Esophagus (tissue), 2 donors: Measurements from ENCODE around the gene B9D2. TPM values are rescaled to one million over a fixed set of nuclear protein-coding genes. Genes with fewer than 3 reads are reported as not detected.
A peak's percentile ranks its signal among the peaks of the same experiment; 100 is the strongest.

Experiments
- H3K27ac ChIP-seq, 2 donors: one replicate each; pipeline ENCODE4 v1.5.1; 2013; ENCODE audit warnings: low read depth in 2 of 2, mild to moderate bottlenecking in 2 of 2, inconsistent platforms in 1 of 2, low read length in 1 of 2, moderate library complexity in 1 of 2
- H3K27me3 ChIP-seq, 2 donors: one replicate each; pipeline ENCODE4 v1.6.1; 2013; ENCODE audit warnings: low read length in 2 of 2, control low read depth in 1 of 2, mild to moderate bottlenecking in 1 of 2; ENCODE audit not compliant: insufficient read depth in 2 of 2, control insufficient read depth in 1 of 2
- H3K36me3 ChIP-seq, 2 donors: one replicate each; pipeline ENCODE4 v1.6.1; 2013; ENCODE audit warnings: low read length in 1 of 2; ENCODE audit not compliant: control insufficient read depth in 2 of 2, insufficient read depth in 2 of 2
- H3K4me1 ChIP-seq, 2 donors: one replicate each; pipeline ENCODE4 v1.6.1; 2013; ENCODE audit warnings: low read length in 1 of 2; ENCODE audit not compliant: control insufficient read depth in 2 of 2, insufficient read depth in 2 of 2
- H3K4me3 ChIP-seq, 2 donors: one replicate each; pipeline ENCODE4 v1.5.1; 2013; ENCODE audit warnings: low read length in 2 of 2, mild to moderate bottlenecking in 2 of 2, low read depth in 1 of 2, moderate library complexity in 1 of 2
- H3K9me3 ChIP-seq, 2 donors: one replicate each; pipeline ENCODE4 v1.6.1; 2013; ENCODE audit warnings: mild to moderate bottlenecking in 2 of 2, low read depth in 1 of 2, low read length in 1 of 2, moderate library complexity in 1 of 2; ENCODE audit not compliant: control insufficient read depth in 2 of 2, insufficient read depth in 1 of 2
- WGBS, 2 donors: extraction: QIAGEN DNeasy Blood & Tissue Kit; methylation state at CpG; one replicate each; pipeline ENCODE4 v1.1.7; 2013; 5-methylcytosine and 5-hydroxymethylcytosine counted together
- polyA plus RNA-seq, 2 donors: library from polyadenylated mRNA; stranded (reverse); fragments of 200-250 nt; gene quantifications; one replicate each; pipeline ENCODE4 v1.2.3, GENCODE V29; 2013
- donor health status: healthy with polysubstance abuse.
- donor health status: Bipolar disorder and iron deficiency.

B9D2 gene
- polyA plus RNA-seq, 2 donors, result 3.1 to 6.0 TPM

DNA sequence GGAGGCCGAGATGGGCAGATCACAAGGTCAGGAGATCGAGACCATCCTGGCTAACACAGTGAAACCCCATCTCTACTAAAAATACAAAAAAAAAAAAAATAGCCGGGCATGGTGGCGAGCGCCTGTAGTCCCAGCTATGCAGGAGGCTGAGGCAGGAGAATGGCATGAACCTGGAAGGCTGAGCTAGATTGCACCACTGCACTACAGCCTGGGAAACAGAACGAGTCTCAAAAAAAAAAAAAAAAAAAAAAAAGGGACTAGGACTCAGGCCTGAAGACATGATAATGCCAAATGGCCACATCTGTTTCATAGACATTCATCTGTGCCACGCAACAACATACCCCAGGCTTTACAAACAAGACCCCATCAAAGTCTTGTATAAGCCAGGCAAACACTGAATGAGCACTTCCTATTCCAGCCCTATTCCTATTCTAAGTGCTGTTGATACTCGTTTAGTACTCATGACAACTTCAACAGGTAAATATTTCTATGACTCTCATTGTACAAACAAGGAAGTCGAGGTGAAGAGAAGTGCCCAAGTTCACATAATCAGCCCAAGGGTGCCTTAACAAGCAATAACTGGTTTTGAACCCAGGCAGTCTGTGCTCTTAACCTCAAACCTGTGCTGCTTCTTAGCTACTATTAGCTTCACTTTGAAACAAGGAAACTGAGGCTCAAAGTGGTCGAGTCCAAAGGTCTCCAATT is 1.7 kb downstream of the B9D2 start:
- no peaks in the 10 kb centered on the region for H3K36me3 ChIP-seq
- H3K4me1 ChIP-seq, result peaks cover 0 to 6% of the 10 kb centered on the region in 2 donors
- 77 to 79% methylated on average over 10 of the region's 10 CpGs for WGBS, 2 donors

DNA sequence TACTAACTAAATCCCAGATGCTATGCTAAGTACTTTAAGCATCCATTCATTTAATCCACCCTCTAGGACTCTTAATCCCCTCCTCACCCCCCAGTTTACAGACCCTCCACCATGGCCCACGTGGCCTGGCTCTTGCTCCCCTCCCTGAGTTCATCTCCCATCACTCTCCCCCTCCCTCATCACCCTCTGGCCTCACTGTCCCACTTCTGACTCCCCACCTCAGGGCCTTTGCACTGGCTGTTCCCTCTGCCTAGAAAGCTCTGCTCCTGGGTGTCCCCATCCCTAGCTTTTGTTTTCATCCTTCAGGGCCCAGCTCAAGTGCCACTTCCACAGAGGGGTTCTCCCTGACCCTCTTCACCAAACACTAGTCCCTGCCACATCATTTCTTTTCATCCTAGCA is 4.2 kb downstream of the B9D2 start:
- Histone ChIP-seq H3K4me3 (no peak overlapping the region), H3K36me3 (no peaks in the 10 kb centered on the region), H3K4me1 (peaks cover 0 to 5% of the 10 kb centered on the region in 2 donors), H3K9me3 (no peaks in the 10 kb centered on the region), H3K27me3 (no peaks in the 10 kb centered on the region), H3K27ac (no peak overlapping the region)
- WGBS, 2 donors, result 83 to 96% methylated on average over 1 of the region's 1 CpG

More for the DNA sequence above, 1.7 kb downstream of the B9D2 start:
- Histone ChIP-seq H3K4me3 (no peak overlapping the region), H3K27me3 (no peaks in the 10 kb centered on the region), H3K27ac (peak overlapping the region; percentile 79 to 100), H3K9me3 (no peaks in the 10 kb centered on the region)

DNA sequence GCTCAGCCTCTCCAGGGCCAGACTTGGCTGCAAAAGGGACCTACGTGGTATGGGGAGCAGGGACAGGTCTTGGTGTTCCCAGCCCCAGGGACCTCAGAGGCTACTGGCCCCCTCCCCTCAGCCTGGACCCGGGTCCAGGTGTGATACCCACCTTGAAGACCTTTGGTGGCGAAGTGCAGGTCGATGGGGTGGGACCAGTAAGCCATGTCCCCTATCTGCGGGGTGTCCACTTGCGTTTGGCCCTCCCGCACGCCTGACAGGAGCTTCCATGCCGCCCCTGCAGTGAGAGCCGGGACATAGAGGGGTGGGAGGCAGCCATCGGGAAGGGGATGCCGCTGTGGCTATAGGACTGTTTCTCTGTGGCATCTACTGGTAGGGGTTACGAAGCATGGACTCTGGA is 6.2 kb downstream of the B9D2 start:
- H3K27ac ChIP-seq, result no peak overlapping the region
- no peaks in the 10 kb centered on the region for H3K27me3 ChIP-seq
- WGBS, 2 donors, result 94 to 96% methylated on average over 13 of the region's 13 CpGs
- no peaks in the 10 kb centered on the region for H3K9me3 ChIP-seq
- H3K36me3 ChIP-seq, result no peaks in the 10 kb centered on the region
- H3K4me3 ChIP-seq, result no peak overlapping the region
- H3K4me1 ChIP-seq, result peaks cover 0 to 3% of the 10 kb centered on the region in 2 donors

DNA sequence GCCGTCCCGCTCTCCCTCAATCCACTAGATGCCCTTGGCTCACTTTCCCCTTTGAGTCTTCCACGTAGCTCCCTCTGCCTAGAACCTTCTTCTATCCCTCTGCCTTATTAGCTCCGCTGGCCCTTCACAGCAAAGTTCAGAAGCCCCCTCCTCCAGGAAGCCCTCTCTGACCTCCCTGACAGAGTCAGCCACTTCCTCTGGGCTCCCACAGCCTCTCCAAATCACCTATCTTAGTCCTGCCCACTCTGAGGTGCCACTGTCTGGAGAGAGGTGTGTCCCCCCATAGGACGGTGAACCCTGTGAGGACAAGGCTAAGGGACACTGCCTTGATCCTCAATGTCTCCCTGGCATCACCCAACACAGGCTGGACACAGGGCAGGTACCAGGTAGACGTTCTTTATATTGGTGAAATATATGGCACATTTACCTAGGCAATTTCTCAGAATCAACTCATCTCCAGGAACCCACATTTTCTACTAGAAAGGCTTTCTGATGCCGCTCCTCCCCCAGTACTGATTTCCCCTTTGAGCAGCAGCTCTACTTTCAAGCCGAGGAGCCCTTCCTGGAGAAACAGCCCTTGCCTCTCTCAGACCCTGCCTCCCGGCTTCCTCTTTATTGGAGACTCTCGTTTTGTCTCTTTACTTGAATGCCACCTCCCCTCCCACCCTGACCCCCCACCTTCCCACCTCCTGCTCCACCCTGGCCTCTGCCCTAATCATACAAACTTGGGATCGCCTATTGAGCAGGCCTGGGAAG is 6.8 kb downstream of the B9D2 start:
- whole genome bisulfite sequencing, 2 donors, result 78 to 79% methylated on average over 11 of the region's 11 CpGs
- Histone ChIP-seq H3K36me3 (no peaks in the 10 kb centered on the region), H3K9me3 (no peaks in the 10 kb centered on the region), H3K27ac (peak overlapping the region in 1 of 2 donors; percentile 5), H3K4me1 (peaks cover 0 to 4% of the 10 kb centered on the region in 2 donors), H3K4me3 (no peak overlapping the region), H3K27me3 (no peaks in the 10 kb centered on the region)

DNA sequence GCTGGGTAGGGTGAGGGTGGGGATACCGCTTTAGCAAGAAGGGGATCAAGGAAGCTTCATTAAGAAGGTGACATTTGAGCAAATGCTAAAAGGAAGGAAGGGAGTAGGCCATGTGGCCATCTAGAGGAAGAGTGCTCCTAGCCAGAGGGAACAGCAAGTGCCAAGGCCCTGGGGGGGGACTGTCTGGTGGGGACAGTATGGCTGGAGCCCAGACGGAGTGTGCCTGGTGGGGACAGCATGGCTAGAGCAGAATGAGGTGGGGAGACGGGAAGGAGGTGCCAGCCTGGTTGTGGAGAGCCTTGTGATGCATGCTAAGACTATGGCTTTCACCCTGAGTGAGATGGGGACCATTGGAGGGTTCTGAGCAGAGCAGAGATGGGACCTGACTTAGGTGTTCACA is 8.1 kb downstream of the B9D2 start:
- no peak overlapping the region for H3K4me3 ChIP-seq
- H3K9me3 ChIP-seq, result no peaks in the 10 kb centered on the region
- no peaks in the 10 kb centered on the region for H3K36me3 ChIP-seq
- peaks cover 3 to 7% of the 10 kb centered on the region in 2 donors for H3K4me1 ChIP-seq
- WGBS, 2 donors, result 73 to 82% methylated on average over 3 of the region's 3 CpGs
- no peaks in the 10 kb centered on the region for H3K27me3 ChIP-seq
- H3K27ac ChIP-seq, result no peak overlapping the region

DNA sequence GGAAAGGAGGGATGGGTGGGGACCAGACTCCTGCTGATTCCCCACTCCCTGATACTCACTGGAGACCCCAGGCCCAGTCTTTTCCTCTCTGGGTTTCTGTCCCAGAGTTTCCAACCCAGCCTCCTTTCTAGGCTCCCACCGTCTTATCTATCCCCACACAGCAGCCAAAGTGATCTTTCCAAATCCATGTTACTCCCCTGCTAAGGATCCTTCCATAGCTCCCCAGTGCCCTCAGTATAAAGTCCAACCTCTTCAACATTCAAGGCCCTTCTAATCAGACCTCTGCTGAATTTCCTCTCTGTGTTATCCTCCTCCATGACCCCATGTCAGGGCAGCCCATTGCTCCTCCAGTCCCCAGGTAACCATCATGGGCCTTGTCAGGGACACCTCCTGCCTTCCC is 8.9 kb downstream of the B9D2 start:
- Histone ChIP-seq H3K9me3 (no peaks in the 10 kb centered on the region), H3K4me1 (peaks cover 5 to 8% of the 10 kb centered on the region in 2 donors), H3K4me3 (no peak overlapping the region), H3K36me3 (no peaks in the 10 kb centered on the region), H3K27ac (no peak overlapping the region), H3K27me3 (no peaks in the 10 kb centered on the region)
- 94 to 100% methylated on average over 1 of the region's 1 CpG for WGBS, 2 donors

DNA sequence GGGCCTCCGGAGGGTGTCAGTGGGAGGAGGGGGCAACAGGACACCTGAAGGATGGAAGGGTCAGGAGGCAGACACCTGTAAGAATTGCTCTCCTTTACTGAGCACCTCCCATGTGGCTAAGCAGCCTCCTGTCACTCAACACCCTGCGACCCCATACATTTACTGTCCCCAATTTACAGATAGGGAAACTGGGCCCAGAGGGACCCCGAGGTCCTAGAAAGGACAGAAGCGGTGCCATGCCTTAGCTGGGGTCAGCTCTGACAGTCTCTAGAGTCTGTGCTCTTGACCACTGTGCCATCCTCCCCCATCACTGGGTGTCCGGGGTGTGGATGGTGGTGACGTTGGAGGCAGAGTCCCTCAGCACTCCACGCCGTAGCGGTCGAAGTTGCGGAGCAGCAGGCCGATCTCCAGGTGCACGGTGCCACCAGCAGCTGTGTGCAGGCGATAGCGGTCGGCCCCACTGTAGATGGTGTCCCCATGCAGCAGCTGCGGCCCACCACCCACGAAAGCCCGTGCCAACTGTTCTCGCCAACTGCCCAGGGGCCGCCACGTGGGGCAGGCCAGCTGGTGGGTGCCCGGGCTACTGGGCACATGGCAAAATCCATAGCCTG is 9.5 kb downstream of the B9D2 start:
- no peaks in the 10 kb centered on the region for H3K9me3 ChIP-seq
- H3K27me3 ChIP-seq, result no peaks in the 10 kb centered on the region
- peaks cover 5 to 8% of the 10 kb centered on the region in 2 donors for H3K4me1 ChIP-seq
- peak overlapping the region; percentile 72 to 73 for H3K4me3 ChIP-seq
- H3K36me3 ChIP-seq, result no peaks in the 10 kb centered on the region
- 89 to 90% methylated on average over 23 of the region's 23 CpGs for WGBS, 2 donors
- H3K27ac ChIP-seq, result peak overlapping the region in 1 of 2 donors; percentile 77

DNA sequence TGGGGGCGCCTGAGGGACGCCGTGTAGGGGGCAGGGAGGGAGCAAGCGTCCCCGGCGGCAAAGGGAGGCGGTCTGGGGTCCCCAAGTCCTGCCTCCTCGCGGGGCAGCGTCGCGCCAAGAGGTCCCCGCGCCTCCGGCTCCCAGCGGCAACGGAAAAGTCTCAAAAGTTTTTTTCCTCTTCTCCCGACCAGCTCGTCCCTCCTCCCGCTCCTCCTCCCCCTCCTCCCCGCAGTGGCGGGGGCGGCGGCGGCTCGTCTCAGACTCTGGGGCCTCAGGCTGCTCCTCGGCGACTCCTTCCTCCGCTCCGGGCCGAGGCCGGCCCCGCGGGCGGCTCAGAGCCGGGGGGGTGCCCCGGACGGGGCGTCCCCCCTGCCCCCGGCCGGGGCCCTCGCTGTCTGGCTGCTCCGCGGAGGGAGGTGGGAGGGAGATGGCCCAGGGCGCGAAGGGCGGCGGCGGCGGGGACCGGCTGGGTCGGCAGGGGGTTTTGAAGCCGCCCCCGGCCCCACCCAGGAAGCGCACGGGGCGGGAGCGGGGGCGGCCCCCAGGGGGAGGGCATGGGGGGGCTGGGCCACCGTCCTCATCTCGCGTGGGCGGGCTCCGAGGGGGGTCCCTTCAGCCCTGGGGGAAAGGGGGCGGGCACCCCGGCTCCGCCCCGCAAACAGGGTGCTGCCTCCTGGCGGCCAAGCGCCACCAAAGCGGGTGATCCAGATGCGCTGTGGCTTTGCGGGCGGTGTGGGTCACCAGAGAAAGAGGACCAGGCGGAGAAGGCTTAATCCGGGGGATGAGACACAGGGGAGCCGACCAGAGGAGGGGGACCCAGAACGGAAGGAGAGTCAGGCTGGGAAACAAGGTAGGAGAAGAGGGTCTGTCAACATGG is 10.2 kb downstream of the B9D2 start, which contains the start of gene TGFB1:
Gene TGFB1 (minus strand): TSS at position 457 of the 877 bp plus-strand sequence. CDS start 878 bp downstream, outside the sequence.
- WGBS, 2 donors, result 1% methylated on average over 34 to 78 of the region's 78 CpGs
- Histone ChIP-seq H3K4me1 (peaks cover 5 to 8% of the 10 kb centered on the region in 2 donors), H3K27me3 (no peaks in the 10 kb centered on the region)

More for the DNA sequence above, 10.2 kb downstream of the B9D2 start, which contains the start of gene TGFB1:
- no peaks in the 10 kb centered on the region for H3K36me3 ChIP-seq
- peak within 1 kb of the TSS; percentile 77 to 90 for H3K27ac ChIP-seq
- peak within 1 kb of the TSS; percentile 72 to 73 for H3K4me3 ChIP-seq
- no peaks in the 10 kb centered on the region for H3K9me3 ChIP-seq
